Panc1 (cell line): ENCODE data around the gene BTBD9.

Source experiments
- CTCF ChIP-seq: fragments of 450-650 bp; IDR thresholded peaks from 2 replicates; pipeline ENCODE4 v1.5.1; 2017; ENCODE audit warnings: mild to moderate bottlenecking
- REST ChIP-seq, 2 experiments: IDR thresholded peaks; 2 replicates each; pipeline ENCODE4 v1.6.1; 2011 to 2012; ENCODE audit warnings: low read depth in 2 of 2, control low read depth in 1 of 2, low read length in 1 of 2, mild to moderate bottlenecking in 1 of 2, moderate library complexity in 1 of 2; ENCODE audit not compliant: insufficient read depth in 1 of 2

- no peak for TF ChIP-seq CTCF
- TF ChIP-seq REST (IDR thresholded peaks at IDR 0.05; ENCODE audit: insufficient read depth in 1 of 2, low read depth in 2 of 2, low read length in 1 of 2) = no peak
Observed at GRCh38 chr6:38678178-38678760, 38.5 kb upstream of the BTBD9 start.
